NCI-H1048 (cell line): ENCODE measurements around the gene TTN.

Experiments
- DNase-seq: peaks from one replicate; lab custom pipeline; 2025; lab: John Stamatoyannopoulos, UW

The TTN gene

GRCh38 chr2:178484245-178485041 is 322.8 kb downstream of the TTN start:
- no peak for DNase-seq

- no peak for DNase-seq
These were observed 324.8 kb downstream of the TTN start for GRCh38 chr2:178482437-178482836.

GRCh38 chr2:178480227-178481181 is 326.7 kb downstream of the TTN start, which contains the start of gene PLEKHA3:
Gene PLEKHA3, plus strand, starts transcription at chr2:178480457. Its CDS starts 413 bp downstream, at chr2:178480870.
- DNase-seq, result peak; percentile 65

- no peak for DNase-seq
These were observed 327.4 kb downstream of the TTN start for GRCh38 chr2:178479758-178480226.

GRCh38 chr2:178479275-178479616 is 328.0 kb downstream of the TTN start:
- DNase-seq, result no peak

GRCh38 chr2:178478439-178479274 is 328.6 kb downstream of the TTN start, which contains the start of gene FKBP7:
Gene FKBP7, minus strand, starts transcription at chr2:178478600. Its CDS starts 101 bp downstream, at chr2:178478499.
- peak; percentile 53 for DNase-seq

- no peak for DNase-seq
These were observed 329.1 kb downstream of the TTN start for GRCh38 chr2:178478130-178478438.

- DNase-seq, result no peak
These were observed 329.6 kb downstream of the TTN start for GRCh38 chr2:178477443-178478129.

GRCh38 chr2:178476477-178476876 is 330.7 kb downstream of the TTN start:
- no peak for DNase-seq
